Stimulated activated effector memory CD8-positive, alpha-beta T cell treated with anti-CD3 and anti-CD28 coated beads, Interleukin-12 subunit alpha, Interleukin-12 subunit beta, amount 100 ng/mL, for 72 hours (primary cell): ENCODE results near the gene SETD4.
"Not testable (repeated sequence)": the region's sequence is repeated elsewhere in the genome, so short reads cannot be mapped to it uniquely, and the experiment has no call there.

Experiments
- ATAC-seq: fragments of 150-1000 bp; cut with Tn5 transposase; 2 replicates; pipeline ENCODE4 v1.10.0; 2021
- DNase-seq, 2 donors: peaks; one replicate each; pipeline ENCODE4 v3.0.0; 2021 to 2022; ENCODE audit warnings: low spot score in 2 of 2
- H3K27ac Mint-ChIP-seq: one replicate; pipeline ENCODE4 v1.8.0; 2022; ENCODE audit warnings: mild to moderate bottlenecking, mixed read lengths
- H3K36me3 Mint-ChIP-seq: one replicate; pipeline ENCODE4 v1.8.0; 2022; ENCODE audit warnings: mild to moderate bottlenecking, mixed read lengths
- H3K4me1 Mint-ChIP-seq: one replicate; pipeline ENCODE4 v1.8.0; 2022; ENCODE audit warnings: mixed read lengths
- H3K4me3 Mint-ChIP-seq: one replicate; pipeline ENCODE4 v1.8.0; 2022; ENCODE audit warnings: mild to moderate bottlenecking, mixed read lengths
- H3K9me3 Mint-ChIP-seq: one replicate; pipeline ENCODE4 v1.8.0; 2022; ENCODE audit warnings: mixed read lengths

The SETD4 gene

GRCh38 chr21:36060159-36060921 lies at the start of gene SETD4:
TSS of gene SETD4 (minus strand) at chr21:36060526. CDS start at chr21:36058888, 1,638 bp downstream.
- H3K4me1 Mint-ChIP-seq: peaks cover 11% of the 10 kb centered on the region
- DNase-seq (peak; percentile 96 to 99), ATAC-seq (peak; percentile 93)
- peak within 1 kb of the TSS; percentile 90 for H3K4me3 Mint-ChIP-seq
- peak within 1 kb of the TSS; percentile 96 for H3K27ac Mint-ChIP-seq
- H3K36me3 Mint-ChIP-seq: peaks cover 48% of the 10 kb centered on the region
- H3K9me3 Mint-ChIP-seq: no peaks in the 10 kb centered on the region

DNA sequence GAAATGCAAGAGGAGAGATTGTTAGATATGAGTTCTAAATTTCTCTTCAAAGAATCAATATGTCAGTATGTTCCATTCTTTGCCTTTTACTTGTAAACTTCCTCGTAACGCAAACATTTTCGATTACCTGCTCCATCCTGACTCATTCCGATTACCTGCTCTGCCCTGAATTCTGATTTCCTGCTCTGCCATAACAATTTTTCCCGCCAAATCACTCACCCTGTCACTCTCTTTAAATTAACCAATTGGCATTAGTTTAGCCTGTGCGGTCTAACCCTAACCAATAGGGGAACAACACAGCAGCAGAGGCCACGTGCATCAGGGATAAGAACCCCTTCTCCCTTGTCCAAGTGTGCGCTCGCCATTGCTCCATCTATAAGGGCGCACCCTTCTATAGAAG lies 49.5 kb upstream of the SETD4 start:
- Mint-ChIP-seq H3K4me1 (peaks cover 12% of the 10 kb centered on the region), H3K27ac (no peak overlapping the region), H3K9me3 (no peaks in the 10 kb centered on the region), H3K4me3 (no peak overlapping the region), H3K36me3 (peaks cover 13% of the 10 kb centered on the region)
- no peak for ATAC-seq
- no peak for DNase-seq

GRCh38 chr21:36105327-36105842 lies 45.1 kb upstream of the SETD4 start:
- Mint-ChIP-seq H3K36me3 (no peaks in the 10 kb centered on the region), H3K27ac (no peak overlapping the region), H3K4me3 (no peak overlapping the region), H3K4me1 (peaks cover 12% of the 10 kb centered on the region), H3K9me3 (no peaks in the 10 kb centered on the region)
- DNase-seq: no peak
- no peak for ATAC-seq

DNA sequence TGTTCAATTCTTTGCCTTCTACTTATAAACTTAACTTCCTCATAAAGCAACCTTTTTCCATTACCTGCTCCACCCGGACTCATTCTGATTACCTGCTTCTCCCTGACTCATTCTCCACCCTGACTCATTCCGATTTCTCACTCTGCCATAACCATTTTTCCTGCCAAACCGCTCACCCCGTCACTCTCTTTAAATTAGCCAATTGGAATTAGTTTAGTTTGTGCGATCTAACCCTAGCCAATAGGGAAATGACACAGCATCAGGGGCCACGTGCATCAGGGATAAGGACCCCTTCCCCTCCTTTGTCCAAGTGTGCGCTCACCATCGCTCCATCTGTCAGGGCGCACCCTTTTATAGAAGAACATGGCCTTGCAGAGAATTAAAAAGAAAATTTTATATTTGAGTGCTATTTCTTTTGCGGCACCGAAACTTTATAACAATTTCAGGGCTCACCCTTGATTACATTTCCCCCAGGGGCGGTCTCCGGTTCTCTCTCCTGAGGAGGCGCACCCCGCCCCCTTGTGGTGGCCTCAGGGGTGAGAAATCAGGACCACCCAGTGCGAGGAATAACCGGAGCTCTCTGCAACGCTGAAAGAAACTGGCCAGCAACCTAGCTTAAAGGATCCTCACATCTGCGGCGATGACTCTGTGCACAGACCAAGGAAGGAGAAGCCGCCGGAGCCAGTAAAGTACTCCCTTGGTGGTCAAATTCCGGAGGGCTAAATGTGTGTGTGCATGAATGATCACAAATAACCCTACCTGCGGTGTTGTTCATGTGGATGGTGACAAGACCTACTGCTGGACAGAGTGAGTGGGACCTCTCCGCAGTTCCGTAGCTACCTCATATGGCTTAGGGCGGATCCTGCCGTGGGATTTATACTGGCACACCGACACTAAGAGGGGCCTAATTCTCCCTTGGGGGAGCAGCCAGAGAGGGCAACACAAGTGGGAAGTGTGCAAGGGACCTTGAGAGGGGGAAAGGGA lies 44.3 kb upstream of the SETD4 start:
- Mint-ChIP-seq H3K4me1 (peaks cover 12% of the 10 kb centered on the region), H3K27ac (peak overlapping the region; percentile 46), H3K9me3 (no peaks in the 10 kb centered on the region), H3K4me3 (no peak overlapping the region), H3K36me3 (no peaks in the 10 kb centered on the region)
- DNase-seq: no peak
- no peak for ATAC-seq

- H3K4me3 Mint-ChIP-seq: no peak overlapping the region
- H3K36me3 Mint-ChIP-seq: no peaks in the 10 kb centered on the region
- no peak for DNase-seq
- H3K4me1 Mint-ChIP-seq: peaks cover 12% of the 10 kb centered on the region
- H3K27ac Mint-ChIP-seq: no peak overlapping the region
- H3K9me3 Mint-ChIP-seq: no peaks in the 10 kb centered on the region
- ATAC-seq: no peak
Observed at GRCh38 chr21:36103434-36103833, 43.1 kb upstream of the SETD4 start.

DNA sequence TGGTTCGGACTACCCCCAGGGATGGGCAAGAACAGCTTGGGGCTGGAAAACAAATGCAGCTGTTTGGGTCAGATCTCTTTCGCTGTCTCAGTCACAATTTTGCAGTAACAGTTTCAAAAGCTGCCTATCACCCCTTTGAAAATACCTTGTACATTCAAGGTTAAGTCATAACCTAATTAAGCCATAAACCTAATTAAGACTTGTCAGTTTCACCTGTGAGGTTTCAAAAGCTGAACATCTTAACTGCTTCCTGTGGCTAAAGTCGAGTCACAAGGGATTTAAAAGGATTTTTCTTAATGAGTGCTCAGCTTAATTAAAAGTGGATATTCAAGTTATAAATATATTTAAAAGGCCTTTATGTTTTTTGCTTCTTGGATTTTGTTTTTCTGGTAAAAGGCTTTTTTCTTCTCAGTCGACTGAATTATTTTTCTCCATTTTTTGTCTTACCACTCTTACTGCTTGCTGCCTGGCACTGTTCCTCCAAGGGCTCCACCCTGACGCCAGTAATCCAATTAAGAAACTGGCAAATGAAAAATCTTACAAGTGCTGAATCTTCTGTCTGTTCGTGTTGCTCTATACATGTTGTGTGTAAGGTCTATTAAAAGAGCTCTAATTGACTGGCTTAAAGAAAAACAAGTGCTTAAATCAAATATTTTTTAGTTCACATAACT lies 40.8 kb upstream of the SETD4 start:
- peaks cover 12% of the 10 kb centered on the region for H3K4me1 Mint-ChIP-seq
- H3K27ac Mint-ChIP-seq: no peak overlapping the region
- H3K36me3 Mint-ChIP-seq: no peaks in the 10 kb centered on the region
- no peak for DNase-seq
- ATAC-seq: no peak
- no peaks in the 10 kb centered on the region for H3K9me3 Mint-ChIP-seq
- no peak overlapping the region for H3K4me3 Mint-ChIP-seq

DNA sequence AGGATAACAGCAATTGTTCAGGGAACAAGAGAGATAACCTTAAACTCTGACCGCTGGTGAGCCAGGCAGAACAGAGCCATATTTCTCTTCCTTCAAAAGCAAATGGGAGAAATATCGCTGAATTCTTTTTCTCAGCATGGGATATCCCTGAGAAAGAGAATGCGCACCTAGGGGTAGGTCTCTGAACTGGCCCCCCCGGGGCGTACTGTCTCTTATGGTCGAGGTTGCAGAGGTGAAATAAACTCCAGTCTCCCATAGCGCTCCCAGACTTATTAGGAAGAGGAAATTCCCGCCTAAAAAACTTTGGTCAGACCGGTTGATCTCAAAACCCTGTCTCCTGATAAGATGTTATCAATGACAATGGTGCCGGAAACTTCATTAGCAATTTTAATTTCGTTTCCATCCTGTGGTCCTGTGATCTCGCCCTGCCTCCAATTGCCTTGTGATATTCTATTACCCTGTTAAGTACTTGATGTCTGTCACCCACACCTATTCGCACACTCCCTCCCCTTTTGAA lies 39.4 kb upstream of the SETD4 start:
- not testable (repeated sequence) for H3K27ac Mint-ChIP-seq, H3K9me3 Mint-ChIP-seq, ATAC-seq, H3K36me3 Mint-ChIP-seq, DNase-seq, H3K4me1 Mint-ChIP-seq, H3K4me3 Mint-ChIP-seq

DNA sequence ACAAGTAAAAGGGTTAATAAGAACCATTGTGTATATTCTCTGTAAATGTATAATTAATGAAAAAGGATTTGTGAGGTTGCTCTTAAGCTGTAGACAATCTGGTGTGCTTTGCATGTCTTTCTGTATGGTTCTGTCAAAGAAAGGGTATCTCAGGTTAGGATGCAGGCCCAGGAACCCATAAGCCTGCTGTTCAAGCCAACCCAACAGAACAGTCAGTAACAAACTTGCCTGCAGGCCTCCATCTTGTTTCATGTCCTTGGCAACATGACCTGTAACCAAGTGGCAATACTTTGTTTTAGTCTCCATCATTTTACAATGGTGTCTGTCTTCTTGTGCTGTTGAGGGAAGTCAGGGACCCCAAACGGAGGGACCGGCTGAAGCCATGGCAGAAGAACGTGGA lies 38.7 kb upstream of the SETD4 start:
- no peak for DNase-seq
- H3K4me1 Mint-ChIP-seq: no peaks in the 10 kb centered on the region
- no peaks in the 10 kb centered on the region for H3K9me3 Mint-ChIP-seq
- no peak overlapping the region for H3K4me3 Mint-ChIP-seq
- no peak overlapping the region for H3K27ac Mint-ChIP-seq
- H3K36me3 Mint-ChIP-seq: no peaks in the 10 kb centered on the region
- ATAC-seq: no peak

DNA sequence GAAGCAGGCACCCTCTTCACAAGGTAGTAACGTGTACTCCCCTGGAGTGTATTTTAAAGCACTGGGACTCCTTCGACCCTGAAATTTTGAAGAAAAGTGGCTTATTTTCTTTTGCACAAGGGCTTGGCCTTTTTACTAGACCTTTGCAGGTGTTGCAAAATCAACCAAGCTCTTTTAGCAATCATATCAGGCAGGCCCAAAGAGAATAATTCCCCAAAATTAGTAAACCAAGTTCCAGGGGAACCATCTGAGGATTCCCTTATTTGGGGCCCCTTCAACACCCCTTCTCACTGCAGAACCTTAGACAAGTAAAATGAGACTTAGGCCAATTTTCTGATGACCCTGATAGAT lies 37.8 kb upstream of the SETD4 start:
- Mint-ChIP-seq H3K36me3 (no peaks in the 10 kb centered on the region), H3K27ac (no peak overlapping the region), H3K4me3 (no peak overlapping the region), H3K4me1 (no peaks in the 10 kb centered on the region), H3K9me3 (peaks cover 6% of the 10 kb centered on the region)
- DNase-seq (no peak), ATAC-seq (no peak)

DNA sequence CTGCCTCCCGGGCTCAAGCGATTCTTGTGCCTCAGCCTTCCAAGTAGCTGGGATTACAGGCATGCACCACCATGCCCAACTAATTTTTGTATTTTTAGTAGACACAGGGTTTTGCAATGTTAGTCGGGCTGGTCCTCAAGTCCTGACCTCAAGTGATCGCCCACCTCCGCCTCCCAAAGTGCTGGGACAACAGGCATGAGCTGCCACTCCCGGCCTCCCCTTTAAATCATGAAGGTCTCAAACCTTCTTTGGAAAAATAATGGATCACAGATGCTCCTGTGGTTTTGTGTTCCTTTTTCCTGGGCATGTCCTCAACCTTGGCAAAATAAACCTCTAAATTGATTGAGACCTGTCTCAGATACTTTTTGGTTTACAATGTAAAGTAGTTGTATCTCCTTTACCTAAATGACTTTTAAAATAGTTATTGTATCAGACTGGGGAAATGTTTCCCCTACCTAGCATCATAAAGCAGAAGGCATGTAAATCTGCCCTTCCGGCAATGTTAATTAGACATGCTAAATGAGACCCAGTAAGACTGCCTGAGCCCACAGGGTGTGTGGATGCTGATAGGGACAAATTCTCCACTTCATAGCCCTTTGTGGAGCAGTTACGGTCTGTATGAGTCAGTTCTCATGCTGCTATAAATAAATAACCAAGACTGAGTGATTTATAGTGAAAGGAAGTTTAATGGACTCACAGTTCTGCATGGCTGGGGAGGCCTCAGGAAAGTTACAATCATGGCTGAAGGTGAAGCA lies 37.3 kb upstream of the SETD4 start:
- Mint-ChIP-seq H3K9me3 (peaks cover 6% of the 10 kb centered on the region), H3K4me1 (no peaks in the 10 kb centered on the region), H3K27ac (no peak overlapping the region), H3K4me3 (no peak overlapping the region), H3K36me3 (no peaks in the 10 kb centered on the region)
- ATAC-seq (peak; percentile 40), DNase-seq (no peak)

- DNase-seq (no peak), ATAC-seq (no peak)
- Mint-ChIP-seq H3K9me3 (peaks cover 6% of the 10 kb centered on the region), H3K4me1 (no peaks in the 10 kb centered on the region), H3K36me3 (no peaks in the 10 kb centered on the region), H3K4me3 (no peak overlapping the region), H3K27ac (no peak overlapping the region)
Observed at GRCh38 chr21:36096398-36097290, 36.3 kb upstream of the SETD4 start.

DNA sequence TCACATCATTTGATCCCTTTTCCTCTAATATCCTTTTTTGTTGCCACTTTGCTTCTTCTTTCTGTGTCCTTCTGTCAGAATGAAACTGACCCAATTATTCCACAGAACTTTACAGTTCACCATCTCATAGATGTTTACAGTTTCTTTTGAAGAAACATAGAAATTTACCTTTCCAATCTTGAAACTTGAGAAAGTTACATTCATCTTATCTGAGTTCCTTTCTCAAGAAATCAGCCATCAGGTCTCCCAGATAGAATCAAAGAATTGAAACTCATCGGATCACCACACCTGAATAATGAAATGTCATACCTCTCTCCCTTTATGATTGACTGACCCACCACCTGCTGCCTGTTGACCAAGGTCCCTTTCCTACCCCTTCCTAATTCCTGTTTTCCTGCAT lies 33.2 kb upstream of the SETD4 start:
- H3K4me3 Mint-ChIP-seq: no peak overlapping the region
- H3K36me3 Mint-ChIP-seq: no peaks in the 10 kb centered on the region
- H3K4me1 Mint-ChIP-seq: no peaks in the 10 kb centered on the region
- H3K27ac Mint-ChIP-seq: no peak overlapping the region
- no peak for DNase-seq
- ATAC-seq: no peak
- peaks cover 6% of the 10 kb centered on the region for H3K9me3 Mint-ChIP-seq

DNA sequence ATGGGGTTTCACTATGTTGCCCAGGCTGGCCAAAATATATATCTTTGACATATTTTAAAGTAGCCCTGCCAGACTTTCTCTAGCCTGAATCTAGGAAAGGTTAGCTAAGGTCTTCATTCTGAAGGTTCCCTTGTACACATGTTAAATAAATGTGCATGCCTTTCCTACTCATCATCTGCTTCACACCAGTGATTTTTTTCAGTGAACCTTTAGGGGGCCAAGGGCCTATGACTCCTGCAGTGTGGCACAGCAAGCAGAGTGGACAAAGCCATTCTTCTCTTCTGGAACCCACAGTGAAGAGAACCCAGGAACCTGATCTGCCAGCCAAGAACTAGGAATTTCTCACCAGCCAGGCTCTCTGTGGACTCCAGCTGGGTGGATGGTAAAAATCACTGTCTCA lies 32.4 kb upstream of the SETD4 start:
- H3K4me3 Mint-ChIP-seq: no peak overlapping the region
- no peak overlapping the region for H3K27ac Mint-ChIP-seq
- ATAC-seq: no peak
- no peaks in the 10 kb centered on the region for H3K36me3 Mint-ChIP-seq
- no peak for DNase-seq
- H3K4me1 Mint-ChIP-seq: no peaks in the 10 kb centered on the region
- H3K9me3 Mint-ChIP-seq: peaks cover 6% of the 10 kb centered on the region

- H3K4me3 Mint-ChIP-seq: no peak overlapping the region
- no peak overlapping the region for H3K27ac Mint-ChIP-seq
- peaks cover 6% of the 10 kb centered on the region for H3K9me3 Mint-ChIP-seq
- ATAC-seq (no peak), DNase-seq (no peak)
- no peaks in the 10 kb centered on the region for H3K36me3 Mint-ChIP-seq
- H3K4me1 Mint-ChIP-seq: no peaks in the 10 kb centered on the region
Observed at GRCh38 chr21:36089946-36090345, 29.6 kb upstream of the SETD4 start.
